Measurements from ENCODE around the gene KIAA1217.

GRCh38 chr10:24453404-24453830, 244.5 kb downstream of the KIAA1217 start:
- no peak for TF ChIP-seq CTCF (IDR thresholded peaks at IDR 0.05; ENCODE audit: control extremely low read depth in 1 of 3, insufficient read depth in 1 of 3, low read depth in 1 of 3, low read length in 3 of 3)
- no peak for TF ChIP-seq SP2 (IDR thresholded peaks at IDR 0.05; ENCODE audit: low read length)
- no peak for TF ChIP-seq ZNF274 (IDR thresholded peaks at IDR 0.05; ENCODE audit: borderline replicate concordance, extremely low read depth, low read length)
- TF ChIP-seq KDM5A (IDR thresholded peaks at IDR 0.05; ENCODE audit: low read length) = no peak
- no peak for TF ChIP-seq FOSL1 (IDR thresholded peaks at IDR 0.05; ENCODE audit: insufficient read depth, low read depth, low read length)
- no peak for TF ChIP-seq EZH2 (IDR thresholded peaks at IDR 0.05; ENCODE audit: low read depth, low read length, severe bottlenecking)
- no peak for TF ChIP-seq PHF8 (conservative IDR thresholded peaks at IDR 0.05; ENCODE audit: low read depth, low read length)

Measured in H1 (cell line).